22Rv1 (cell line): ENCODE measurements around the gene SRL.

Experiments used
- H3K27ac ChIP-seq: fragments of 450-650 bp; 2 replicates; pipeline ENCODE4 v1.5.1; 2017
- CTCF ChIP-seq: fragments of 450-650 bp; IDR thresholded peaks from 2 replicates; pipeline ENCODE4 v1.5.1; 2017; ENCODE audit warnings: mild to moderate bottlenecking
- ZFX ChIP-seq: fragments of 450-650 bp; IDR thresholded peaks from 2 replicates; pipeline ENCODE4 v1.6.1; 2017; ENCODE audit warnings: antibody characterized with exemption, borderline replicate concordance

SRL gene

GRCh38 chr16:4139968-4140367 lies 101.9 kb downstream of the SRL start:
- no peak overlapping the region for H3K27ac ChIP-seq
- no peak for TF ChIP-seq CTCF
- no peak for TF ChIP-seq ZFX
